Stimulated activated CD8-positive, alpha-beta memory T cell treated with anti-CD3 and anti-CD28 coated beads, Interleukin-4, amount 100 ng/mL, for 48 hours (primary cell): ENCODE data around the gene ANAPC5.
"Not testable (repeated sequence)": the region's sequence is repeated elsewhere in the genome, so short reads cannot be mapped to it uniquely, and the experiment has no call there.

ENCODE experiments used
- DNase-seq: peaks from one replicate; pipeline ENCODE4 v3.0.0-alpha.2; 2020

The ANAPC5 gene

DNA sequence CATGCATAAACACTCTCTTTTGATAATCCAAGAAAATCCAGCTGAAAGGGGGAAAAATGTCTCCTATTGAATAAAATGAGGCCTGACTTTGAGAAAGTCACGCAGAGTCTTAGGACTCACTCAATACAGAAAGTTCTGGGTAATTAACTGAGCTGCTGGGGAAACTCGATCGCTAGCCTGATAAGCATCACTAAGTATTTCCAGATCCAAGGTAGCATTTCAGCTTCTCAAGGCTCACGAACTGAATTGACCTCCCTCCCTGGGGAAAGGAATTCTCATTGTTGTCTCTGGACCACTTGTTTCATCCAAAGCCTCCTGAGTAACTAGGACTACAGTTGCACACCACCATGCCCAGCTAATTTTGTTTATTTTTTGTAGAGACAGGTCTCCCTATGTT, 13.8 kb upstream of the ANAPC5 start:
- no peak for DNase-seq

DNA sequence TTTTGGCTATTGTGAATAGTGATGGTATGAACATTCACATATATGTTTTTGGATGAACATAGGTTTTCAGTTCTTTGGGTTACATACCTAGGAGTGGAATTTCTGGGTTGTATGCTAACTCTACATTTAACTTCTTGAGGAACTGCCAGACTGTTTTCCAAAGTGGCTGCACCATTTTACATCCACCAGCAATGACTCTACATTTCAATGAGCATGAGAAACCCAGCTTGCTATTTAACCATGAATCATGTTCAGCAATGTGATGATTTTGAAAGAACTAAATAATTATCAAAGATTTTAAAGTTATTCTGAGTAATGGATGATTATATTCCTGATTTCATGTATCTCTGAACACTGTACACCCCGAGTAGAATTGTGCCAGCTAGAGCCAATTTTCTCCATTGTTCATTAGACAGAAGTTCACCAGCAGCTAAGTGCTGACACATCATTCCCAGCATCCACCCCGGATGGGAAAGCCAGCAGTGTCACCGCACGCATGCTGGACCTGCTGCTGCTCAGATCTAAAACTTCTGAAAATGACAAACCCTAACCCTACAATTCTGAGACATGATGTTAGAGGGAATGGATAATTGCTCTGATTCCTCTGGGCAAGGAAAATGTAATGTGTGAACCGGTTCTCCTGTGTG, 13.3 kb upstream of the ANAPC5 start:
- no peak for DNase-seq

DNA sequence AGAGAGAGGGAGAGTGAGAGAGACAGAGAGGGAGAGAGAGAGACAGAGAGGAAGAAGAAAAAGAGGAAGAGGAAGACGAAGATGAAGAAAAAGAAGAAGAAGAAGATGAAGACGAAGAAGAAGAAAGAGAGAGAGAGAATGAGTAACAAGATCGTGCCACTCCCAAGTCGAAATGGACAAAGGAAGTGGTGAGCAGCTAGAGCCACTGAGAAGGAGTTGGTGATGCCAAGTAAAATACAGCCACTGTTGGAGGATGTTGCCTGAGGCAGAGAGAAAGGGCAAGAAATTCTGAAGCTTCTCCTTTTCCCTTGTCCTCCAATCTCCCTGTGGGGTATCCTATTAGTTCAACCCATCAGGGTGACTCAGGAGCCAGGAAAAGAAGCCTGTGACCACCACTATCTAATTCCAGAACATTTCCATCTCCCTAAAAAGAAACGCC, 12.5 kb upstream of the ANAPC5 start:
- DNase-seq = no peak

DNA sequence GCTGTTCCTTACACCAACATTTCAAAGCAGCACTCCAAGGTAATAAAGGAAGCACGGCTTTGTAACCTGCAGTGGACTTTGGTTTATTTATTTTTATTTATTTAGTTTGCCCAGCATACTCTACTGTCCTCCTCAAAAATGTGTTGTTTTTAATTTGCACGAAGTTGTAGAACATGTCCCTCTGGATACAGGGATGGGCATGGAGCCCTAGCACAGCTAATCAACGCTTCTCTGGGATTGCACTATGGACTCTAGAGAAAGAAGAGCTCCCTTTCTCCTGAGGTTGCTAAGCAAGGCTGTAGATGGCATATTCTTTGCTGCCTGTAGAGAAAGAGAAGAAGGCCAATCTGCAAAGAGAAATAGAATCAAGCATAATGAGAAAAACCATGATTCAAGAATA, 5.9 kb upstream of the ANAPC5 start:
- no peak for DNase-seq

DNA sequence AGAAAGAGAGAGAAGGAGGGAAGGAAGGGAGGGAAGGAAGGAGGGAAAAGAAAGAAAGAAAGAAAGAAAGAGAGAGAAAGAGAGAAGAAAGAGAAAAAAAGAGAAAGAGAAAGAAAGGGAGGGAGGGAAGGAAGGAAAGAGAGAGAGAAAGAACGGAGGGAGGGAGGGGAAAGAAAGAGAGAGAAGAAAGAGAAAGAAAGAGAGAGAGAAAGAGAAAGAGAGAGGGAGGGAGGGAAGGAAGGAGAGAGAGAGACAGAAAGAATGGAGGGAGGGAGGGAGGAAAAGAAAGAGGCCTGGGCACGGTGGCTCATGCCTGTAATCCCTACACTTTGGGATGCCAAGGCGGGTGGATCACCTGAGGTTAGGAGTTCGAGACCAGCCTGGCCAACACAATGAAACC, 5.1 kb upstream of the ANAPC5 start:
- no peak for DNase-seq

DNA sequence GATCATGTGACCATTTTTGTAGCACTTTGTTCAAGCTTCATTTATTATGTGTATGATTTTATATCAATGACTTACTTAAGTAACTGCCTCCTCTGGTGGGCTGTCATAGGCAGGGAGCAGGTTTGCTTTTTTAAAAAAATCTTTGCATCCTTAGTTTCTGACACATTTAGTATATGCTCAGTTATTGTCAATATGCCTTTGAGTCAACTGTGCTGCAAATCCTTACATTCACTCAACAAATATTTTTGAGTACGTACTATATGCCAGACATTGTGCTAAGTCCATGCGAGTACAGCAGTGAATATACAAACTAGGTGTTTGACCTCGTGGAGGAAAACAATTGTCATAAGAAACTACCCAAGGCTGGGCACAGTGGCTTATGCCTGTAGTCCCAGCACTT, 4.4 kb upstream of the ANAPC5 start:
- DNase-seq = no peak

DNA sequence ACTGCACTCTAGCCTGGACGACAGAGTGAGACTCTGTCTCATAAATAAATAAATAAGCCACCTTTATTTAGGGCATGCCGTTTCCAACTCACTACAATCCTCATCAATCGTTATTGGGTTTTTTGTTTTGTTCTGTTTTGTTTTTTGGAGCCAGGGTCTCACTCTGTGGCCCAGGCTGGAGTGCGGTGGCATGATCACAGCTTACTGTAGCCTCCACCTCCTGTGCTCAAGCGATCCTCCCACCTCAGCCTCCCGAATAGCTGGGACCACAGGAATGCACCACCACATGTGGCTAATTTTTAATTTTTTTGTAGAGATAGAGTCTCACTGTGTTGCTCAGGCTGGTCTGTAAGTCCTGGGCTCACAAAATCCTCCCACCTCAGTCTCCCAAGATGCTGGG, 3.6 kb upstream of the ANAPC5 start:
- no peak for DNase-seq

DNA sequence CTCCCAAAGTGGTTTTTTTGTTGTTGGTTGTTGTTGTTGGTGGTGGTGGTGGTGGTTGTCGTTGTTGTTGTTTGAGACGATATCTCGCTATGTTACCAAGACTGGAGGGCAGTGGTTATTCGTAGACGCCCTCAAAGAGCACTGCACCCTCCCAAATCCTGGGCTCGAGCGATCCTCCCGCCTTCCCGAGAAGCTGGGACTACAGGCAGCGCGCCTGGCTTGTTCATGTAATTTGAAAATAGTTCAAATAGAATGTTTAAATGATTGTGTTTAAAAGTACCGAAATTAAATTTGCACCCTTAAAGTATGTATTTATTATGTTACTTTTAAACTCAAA, 439 bp upstream of the ANAPC5 start:
- DNase-seq = no peak

DNA sequence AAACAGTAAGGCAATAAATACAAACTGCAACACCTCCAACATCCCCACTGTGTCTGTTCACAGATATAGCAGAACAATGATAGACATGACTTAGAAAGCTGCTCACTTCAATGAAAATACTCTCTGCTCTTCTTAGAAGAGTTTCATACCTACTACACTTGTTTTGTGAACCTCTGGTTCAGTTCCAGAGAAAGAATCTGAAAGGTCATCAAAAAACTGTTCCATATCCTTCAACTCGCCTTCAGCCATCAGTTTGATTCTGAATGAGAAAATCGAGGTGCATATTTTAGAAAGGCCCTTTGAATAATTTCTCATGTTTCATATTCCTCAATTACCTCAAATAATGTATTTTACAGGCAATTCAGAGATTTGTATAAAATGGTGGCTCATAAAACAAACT, 5.5 kb downstream of the ANAPC5 start:
- no peak for DNase-seq

DNA sequence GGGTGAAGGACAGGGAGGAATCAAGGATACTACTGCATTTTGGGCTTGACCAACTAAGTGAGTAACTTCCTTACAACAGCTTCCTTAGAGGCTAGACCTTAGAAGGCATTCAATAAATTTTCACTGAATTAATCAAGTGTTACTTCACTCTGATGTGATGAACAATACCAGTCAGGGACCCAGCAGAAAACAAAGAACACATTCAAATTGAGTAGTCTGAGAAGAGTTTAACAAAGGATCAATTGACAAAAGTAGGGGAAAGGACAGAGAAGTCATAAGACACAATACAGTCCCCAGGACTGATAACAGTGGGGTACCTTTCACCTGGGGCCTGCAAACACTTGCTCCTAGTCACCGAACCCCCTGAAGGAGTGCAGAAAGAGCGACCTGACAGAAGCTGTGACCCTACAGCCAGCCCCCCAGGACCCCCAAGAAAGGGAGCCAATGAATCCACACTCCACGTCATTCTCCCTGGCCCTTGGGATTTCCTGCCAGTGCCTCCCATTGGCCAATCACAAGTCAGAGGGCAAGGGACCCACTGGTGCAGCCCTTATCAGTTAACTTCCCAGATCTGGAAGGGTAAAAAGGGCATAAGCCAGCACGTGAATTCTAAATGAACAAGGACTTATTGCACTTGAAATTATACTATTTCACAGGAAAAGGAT, 6.9 kb downstream of the ANAPC5 start:
- DNase-seq = no peak

DNA sequence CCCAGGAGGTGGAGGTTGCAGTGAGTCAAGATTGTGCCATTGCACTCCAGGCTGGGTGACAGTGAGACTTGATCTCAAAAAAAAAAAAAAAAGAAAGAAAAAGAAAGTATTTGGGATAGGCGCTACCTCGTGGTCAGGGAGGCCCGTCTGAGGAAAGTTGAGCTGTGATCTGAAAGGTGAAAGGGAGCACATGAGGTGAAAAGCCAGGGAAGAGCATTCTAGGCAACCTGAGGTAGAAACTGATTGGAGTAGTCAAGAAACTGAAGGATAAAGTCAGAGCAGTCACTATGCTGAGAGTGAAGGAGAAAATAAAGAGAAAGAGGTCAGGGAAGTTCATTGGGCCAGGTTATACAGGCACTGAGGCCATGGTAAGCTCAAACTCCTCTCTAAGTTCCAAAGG, 7.7 kb downstream of the ANAPC5 start:
- no peak for DNase-seq

DNA sequence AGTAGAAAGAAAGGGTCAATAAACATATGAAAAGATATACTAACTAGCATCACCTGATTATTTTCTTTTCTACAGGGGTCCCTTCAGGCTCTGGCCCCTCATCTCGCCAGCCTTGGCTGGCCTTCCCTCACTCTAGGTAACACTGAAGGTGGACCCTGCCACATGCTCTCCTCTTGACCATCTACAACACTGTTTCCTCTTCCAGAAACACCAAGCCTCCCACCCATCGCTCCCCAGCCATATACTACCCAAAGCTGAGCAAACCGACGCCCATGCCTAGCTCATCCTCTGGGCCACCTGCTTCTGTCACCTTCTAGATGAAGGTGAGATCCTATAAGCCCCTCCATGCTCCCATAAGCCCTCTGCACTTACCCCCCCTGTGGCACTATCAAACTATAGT, 14.8 kb downstream of the ANAPC5 start:
- no peak for DNase-seq

DNA sequence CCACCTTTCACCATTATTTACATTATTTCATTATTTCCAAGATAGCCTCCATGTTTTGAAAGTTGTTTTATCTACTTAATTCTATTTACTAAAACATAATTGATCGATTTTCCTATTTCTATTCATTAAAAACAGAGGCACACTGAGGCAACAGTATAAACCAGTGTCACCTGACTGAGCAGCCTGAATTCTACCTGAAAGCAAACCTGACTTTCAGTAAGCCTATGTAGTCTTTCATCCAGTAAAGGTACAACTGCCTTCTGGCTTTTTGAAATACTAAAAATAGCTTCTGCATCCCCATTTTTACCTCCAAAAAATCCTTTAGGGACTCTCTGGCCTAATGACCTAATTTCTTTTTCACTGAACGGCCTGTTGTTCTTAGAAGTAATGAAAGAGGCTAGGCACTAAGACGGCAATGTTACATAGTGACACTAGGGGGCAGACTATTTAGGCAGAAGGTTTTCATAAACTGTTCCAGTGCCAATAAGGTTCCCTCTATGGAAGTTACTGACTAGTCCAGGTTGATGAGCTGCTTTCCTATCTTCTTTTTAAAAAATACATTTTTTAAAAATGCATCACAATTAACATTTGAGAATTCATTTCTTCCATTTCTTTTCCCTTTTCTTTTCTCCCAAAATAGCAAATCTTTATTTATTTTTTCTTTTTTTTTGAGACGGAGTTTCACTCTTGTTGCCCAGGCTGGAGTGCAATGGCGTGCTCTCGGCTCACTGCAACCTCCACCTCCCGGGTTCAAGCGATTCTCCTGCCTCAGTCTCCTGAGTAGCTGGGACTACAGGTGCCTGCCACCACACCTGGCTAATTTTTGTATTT, 17.5 kb downstream of the ANAPC5 start:
- no peak for DNase-seq

DNA sequence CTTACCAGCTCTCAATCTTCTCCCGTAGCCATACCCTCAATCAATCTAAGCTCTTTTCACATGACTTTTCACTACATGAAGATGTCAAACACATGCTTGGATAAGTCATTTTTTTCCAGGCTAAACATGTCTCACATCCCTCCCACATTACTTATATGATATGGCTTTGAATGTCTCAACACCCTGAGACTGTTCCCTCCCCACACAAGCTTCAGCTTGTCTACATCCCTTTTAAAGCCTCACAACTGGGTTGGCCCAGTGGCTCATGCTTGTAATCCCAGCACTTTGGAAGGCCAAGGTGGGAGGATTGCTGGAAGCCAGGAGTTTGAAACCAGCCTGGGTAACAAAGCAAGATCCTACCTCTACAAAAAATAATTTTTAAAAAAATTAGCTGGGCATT, 18.5 kb downstream of the ANAPC5 start:
- DNase-seq = no peak

DNA sequence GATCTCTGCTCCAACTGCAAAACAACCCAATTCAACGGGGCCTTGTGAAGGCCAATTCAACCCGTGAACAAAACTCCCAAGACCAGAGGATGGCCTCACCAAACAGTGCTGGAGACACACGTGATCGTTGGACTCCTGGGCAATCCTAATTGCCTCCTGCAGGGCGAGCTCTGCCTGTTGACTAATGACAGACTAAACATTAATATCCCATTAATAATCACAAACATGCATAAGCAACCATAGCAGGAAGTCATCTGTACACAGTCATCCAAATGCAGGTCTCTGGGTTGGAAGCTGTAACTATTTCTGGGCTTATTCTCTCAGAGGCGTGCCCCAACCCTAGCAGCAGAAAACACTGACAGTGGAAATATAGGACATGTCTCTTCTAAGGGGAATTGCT, 21.0 kb downstream of the ANAPC5 start:
- no peak for DNase-seq

DNA sequence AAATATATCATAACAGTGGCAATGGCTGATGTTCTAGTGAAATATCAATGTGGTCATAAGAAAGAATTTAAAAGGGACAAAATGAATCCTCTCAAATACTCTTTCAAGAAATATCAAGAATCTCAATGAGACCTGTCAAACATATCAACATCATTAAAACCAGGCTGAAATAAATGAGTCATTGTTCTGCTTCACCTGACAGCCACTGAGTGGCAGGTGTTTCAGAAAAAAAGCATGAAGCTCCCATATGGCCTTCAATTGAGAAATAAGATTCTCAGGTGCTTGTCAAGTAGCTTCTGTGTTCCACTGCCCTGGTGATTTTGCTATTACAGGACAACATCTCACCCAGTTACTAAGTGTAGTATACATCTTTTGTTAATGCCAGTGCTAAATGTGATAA, 21.5 kb downstream of the ANAPC5 start:
- no peak for DNase-seq

DNA sequence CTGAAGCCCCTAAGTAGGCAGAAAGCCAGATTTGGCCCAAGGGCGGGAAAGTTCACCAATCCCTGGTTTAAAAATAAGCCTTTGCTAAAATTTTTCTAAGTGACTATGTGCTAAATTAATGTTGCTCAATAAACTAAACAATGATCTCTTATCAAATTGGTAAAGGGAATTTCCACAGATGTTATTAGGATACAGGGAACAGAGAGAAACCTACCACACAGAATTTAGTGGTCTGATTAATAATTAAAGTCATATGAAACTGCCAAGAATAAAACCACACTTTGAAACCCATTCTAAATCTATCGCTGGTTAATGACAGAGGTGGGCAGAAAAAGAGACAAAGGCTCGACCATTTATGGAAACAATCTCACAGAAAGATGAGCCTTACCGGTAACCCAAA, 22.0 kb downstream of the ANAPC5 start:
- no peak for DNase-seq

DNA sequence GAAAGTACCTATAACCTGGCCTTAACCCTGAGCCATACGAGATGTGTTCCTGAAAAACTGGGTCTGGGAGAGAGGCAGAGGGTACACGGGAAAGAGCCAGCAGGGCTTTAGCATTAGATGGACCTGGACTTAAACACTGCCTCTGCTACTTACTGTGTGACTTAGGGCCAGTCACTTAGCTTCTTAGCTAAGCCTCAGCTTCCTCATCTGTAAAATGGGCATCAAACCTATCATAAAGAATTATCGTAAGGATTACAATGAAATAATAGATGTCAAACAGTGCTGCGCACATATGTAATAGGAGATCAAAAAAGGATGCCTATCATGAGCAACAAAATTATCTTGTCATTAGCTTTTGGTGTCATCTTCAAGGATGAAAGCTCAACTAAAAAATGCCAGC, 23.6 kb downstream of the ANAPC5 start:
- no peak for DNase-seq

DNA sequence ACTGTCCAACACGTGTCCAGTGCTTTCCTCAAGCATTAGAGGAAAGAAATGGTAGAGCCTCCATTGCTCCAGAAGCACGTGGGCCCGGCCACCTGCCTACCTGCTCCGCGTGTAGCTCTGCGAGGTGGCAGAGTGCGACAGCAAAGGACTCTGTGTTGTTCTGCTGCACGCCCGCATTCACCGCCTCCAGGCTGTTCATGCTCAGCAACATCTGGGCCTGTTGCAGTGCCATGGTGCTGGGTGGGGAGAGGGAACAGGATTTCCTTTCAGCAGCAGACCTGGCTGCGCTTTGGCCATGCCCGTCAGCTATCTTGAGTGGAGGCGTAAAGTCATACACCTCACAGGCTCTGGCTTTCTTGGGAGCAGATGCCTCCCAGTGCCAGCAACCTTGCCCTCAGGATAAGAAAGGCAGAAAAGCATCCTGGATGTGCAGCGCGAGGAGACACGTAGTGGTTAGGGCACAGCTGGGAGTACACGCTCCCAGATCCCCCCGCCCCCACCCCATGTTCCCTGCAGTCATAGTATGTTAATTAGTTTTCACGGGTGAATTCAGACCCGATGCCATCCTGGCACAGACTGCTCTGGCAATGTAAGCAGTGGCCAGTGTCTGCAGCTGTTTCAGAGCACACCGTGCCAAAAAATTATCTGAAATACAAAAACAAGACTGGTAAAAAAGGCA, 25.1 kb downstream of the ANAPC5 start:
- DNase-seq = no peak

DNA sequence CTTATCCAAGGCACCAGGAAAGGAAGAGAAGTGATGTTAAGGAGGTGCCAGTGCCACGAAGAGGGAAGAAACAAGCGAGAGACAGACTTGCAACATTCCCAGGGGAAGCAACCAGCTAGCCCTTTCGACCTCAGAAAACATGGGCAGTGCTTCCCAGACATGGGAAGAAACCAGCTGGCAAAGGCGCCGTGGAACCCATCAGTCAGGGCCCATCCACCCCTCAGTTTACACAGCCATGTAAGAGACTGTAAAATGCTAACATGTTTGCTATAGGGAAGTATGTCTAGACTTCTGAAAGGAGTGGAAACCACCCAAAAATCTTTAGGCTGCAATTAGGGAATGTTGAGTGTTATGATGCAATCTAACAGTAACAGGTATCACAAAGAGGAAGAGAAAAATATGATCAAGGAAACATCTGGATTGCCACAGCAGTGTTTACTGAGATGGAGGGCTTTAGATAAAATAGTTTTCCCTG, 26.3 kb downstream of the ANAPC5 start:
- DNase-seq = no peak

DNA sequence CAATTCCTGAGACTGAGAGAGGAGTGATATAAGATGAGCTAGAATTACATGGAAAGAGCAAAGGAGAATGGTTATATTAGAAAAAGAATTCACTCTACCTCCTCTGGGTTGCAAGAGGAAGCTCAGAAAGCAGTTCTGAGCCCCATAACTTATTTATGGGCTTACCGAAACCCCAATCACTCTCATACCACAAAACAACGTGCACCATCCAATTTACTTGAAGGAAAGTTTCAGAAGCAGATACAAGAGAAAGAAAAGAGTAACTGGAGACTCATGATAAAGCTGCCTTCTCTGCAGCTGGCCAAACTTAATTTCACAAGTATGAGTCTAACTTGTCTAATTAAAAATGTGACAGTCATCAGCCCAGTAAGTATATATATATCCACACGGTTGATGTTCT, 28.3 kb downstream of the ANAPC5 start:
- no peak for DNase-seq

DNA sequence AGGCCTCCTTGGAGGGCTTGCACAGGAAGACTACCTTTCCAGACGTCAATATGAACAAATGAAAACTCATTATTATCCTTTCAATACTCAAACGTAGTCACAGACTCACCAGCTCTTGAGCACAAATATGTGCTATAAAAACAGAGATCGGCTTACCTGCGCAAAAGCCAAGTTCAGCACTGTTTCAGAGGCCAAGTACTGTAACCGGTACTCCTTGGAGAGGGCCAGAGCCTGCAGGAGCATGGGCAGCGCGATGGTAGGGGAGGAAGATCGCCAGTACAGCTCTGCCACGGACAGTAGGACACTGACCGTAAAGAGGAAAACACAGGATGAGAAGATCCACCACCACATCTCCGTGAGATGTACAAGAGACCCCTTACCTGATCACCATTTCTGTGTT, 34.1 kb downstream of the ANAPC5 start:
- DNase-seq = no peak

DNA sequence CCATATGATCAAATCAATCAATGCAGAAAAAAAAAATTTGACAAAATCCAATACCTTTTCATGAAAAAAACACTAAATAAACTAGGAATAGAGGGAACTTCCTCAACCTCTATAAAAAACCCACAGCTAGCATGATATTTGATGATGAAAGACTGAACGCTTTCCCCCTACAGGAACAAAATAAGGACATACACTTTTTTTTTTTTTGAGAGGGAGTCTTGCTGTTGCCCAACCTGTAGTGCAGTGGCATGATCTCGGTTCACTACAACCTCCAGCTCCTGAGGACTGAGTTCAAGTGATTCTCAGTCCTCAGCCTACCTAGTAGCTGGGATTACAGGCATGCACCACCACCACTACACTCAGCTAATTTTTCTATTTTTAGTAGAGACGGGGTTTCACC, 37.8 kb downstream of the ANAPC5 start:
- no peak for DNase-seq

DNA sequence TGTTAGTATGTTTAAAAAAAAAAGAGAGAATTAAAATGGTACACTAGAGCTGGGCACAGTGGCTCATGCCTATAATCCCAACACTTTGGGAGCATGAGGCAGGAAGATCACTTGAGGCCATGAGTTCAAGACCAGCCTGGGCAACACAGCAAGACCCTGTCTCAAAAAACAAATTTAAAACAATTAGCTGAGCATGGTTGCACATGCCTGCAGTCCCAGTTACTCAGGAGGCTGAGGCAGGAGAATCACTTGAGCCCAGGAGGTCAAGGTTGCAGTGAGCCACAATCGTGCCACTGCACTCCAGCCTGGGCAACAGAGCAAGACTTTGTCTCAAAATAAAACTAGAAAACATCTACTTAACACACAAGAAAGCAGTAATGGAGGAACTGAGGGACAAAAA, 42.0 kb downstream of the ANAPC5 start:
- DNase-seq = not testable (repeated sequence)
